ENCODE results near the gene EPN3.

EPN3 gene

GRCh38 chr17:50492214-50492613 is 40.3 kb upstream of the EPN3 start:
- no peak for TF ChIP-seq CTCF (IDR thresholded peaks at IDR 0.05; ENCODE audit: low read depth, low read length, missing control alignments)

GRCh38 chr17:50493744-50494143 is 38.8 kb upstream of the EPN3 start:
- no peak for TF ChIP-seq CTCF (IDR thresholded peaks at IDR 0.05; ENCODE audit: low read depth, low read length, missing control alignments)
- DNase-seq (ENCODE audit: extremely low read depth, low read depth) = no peak
- H3K4me3 ChIP-seq (replicated peaks; ENCODE audit: low read depth, low read length) = no peak overlapping the region

More at GRCh38 chr17:50492214-50492613, 40.3 kb upstream of the EPN3 start:
- H3K4me3 ChIP-seq (replicated peaks; ENCODE audit: low read depth, low read length) = no peak overlapping the region
- DNase-seq (ENCODE audit: extremely low read depth, low read depth) = no peak

- no peak for DNase-seq (ENCODE audit: extremely low read depth, low read depth)
- no peak for TF ChIP-seq CTCF (IDR thresholded peaks at IDR 0.05; ENCODE audit: low read depth, low read length, missing control alignments)
- no peak overlapping the region for H3K4me3 ChIP-seq (replicated peaks; ENCODE audit: low read depth, low read length)
These were observed 37.2 kb upstream of the EPN3 start for GRCh38 chr17:50495217-50495823.

GRCh38 chr17:50495918-50496317 is 36.6 kb upstream of the EPN3 start:
- no peak overlapping the region for H3K4me3 ChIP-seq (replicated peaks; ENCODE audit: low read depth, low read length)
- DNase-seq (ENCODE audit: extremely low read depth, low read depth) = no peak
- no peak for TF ChIP-seq CTCF (IDR thresholded peaks at IDR 0.05; ENCODE audit: low read depth, low read length, missing control alignments)

GRCh38 chr17:50498021-50498874 is 34.3 kb upstream of the EPN3 start:
- no peak overlapping the region for H3K4me3 ChIP-seq (replicated peaks; ENCODE audit: low read depth, low read length)
- TF ChIP-seq CTCF (IDR thresholded peaks at IDR 0.05; ENCODE audit: low read depth, low read length, missing control alignments) = no peak
- no peak for DNase-seq (ENCODE audit: extremely low read depth, low read depth)

GRCh38 chr17:50499270-50499669 is 33.3 kb upstream of the EPN3 start:
- DNase-seq (ENCODE audit: extremely low read depth, low read depth) = no peak
- TF ChIP-seq CTCF (IDR thresholded peaks at IDR 0.05; ENCODE audit: low read depth, low read length, missing control alignments) = no peak
- H3K4me3 ChIP-seq (replicated peaks; ENCODE audit: low read depth, low read length) = no peak overlapping the region

Data from HFF-Myc (cell line).